Measurements from ENCODE around the gene TAS1R1. TPM values are rescaled to one million over a fixed set of nuclear protein-coding genes. Genes with fewer than 3 reads are reported as not detected.
A peak's percentile ranks its signal among the peaks of the same experiment; 100 is the strongest.

Gene TAS1R1
- total RNA-seq, 1 experiment from 2014 or later, result not detected

DNA sequence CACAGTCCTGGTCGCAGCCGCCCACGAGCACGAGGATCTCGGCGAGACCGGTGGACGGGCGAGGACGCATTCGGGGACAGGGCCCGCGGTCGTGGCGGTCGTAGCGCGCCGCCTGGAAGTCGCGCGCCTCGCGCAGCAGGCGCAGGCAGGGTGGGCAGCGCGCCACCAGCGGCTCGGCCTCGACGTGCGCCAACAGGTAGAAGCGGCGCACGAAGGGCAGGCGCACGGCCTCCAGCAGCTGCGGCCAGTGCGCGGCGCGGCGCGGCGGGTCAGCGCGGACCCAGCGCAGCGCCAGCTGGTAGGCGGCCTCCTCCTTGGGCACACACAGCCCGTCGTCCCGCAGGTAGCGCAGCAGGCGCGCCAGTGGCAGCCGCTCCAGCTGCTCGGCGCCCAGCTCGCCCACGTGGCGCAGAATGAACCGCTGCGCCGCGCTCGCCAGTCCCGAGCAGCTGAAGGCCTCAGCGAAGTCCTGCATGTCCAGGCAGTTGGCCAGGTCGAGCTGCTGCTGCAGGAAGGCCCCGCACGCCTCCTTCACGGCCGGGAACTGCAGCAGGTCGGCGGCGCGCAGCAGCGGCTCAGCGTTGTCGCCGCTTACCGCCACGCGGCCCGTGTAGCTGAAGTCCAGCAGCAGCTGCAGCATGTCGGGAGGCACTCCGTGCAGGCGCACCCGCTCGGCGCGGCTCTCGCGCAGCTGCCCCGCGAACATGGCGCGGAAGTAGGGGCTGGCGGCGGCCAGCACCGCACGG, 47.0 kb downstream of the TAS1R1 start:
- Histone ChIP-seq H3K36me3 (ENCODE audit: control insufficient read depth, insufficient read depth, low read length) (peaks cover 6% of the 10 kb centered on the region), H3K27me3 (replicated peaks; ENCODE audit: control insufficient read depth, insufficient read depth, low read length) (no peaks in the 10 kb centered on the region), H3K4me3 (ENCODE audit: low read depth, low read length) (peak overlapping the region; percentile 56), H3K9me3 (no peaks in the 10 kb centered on the region), H3K4me1 (peaks cover 9% of the 10 kb centered on the region; the same call in 1 of the 2 replicates)
- ChIA-PET CTCF (interaction anchor here (0.5 to 0.6 kb wide), 2 partner anchors 54 to 192 kb away, joined by 3 to 6 read pairs; no protein-coding TSS in a partner anchor), POLR2A (interaction anchor here (0.6 to 1.0 kb wide), 2 partner anchors 14 to 80 kb away, joined by 3 to 4 read pairs; no protein-coding TSS in a partner anchor)
- Mint-ChIP-seq H3K4me1 (ENCODE audit: low read depth, unreplicated experiment) (no peaks in the 10 kb centered on the region), H3K9me3 (ENCODE audit: unreplicated experiment) (no peaks in the 10 kb centered on the region), H3K27ac (ENCODE audit: unreplicated experiment) (peak overlapping the region; percentile 97), H3K27me3 (ENCODE audit: insufficient read depth, unreplicated experiment) (no peaks in the 10 kb centered on the region), H3K4me3 (ENCODE audit: unreplicated experiment) (peak overlapping the region; percentile 96), H3K36me3 (ENCODE audit: insufficient read depth, unreplicated experiment) (peaks cover 50% of the 10 kb centered on the region)
- peak in 1 of 2 experiments; percentile 38 for DNase-seq
- TF ChIP-seq, protein P1, sequence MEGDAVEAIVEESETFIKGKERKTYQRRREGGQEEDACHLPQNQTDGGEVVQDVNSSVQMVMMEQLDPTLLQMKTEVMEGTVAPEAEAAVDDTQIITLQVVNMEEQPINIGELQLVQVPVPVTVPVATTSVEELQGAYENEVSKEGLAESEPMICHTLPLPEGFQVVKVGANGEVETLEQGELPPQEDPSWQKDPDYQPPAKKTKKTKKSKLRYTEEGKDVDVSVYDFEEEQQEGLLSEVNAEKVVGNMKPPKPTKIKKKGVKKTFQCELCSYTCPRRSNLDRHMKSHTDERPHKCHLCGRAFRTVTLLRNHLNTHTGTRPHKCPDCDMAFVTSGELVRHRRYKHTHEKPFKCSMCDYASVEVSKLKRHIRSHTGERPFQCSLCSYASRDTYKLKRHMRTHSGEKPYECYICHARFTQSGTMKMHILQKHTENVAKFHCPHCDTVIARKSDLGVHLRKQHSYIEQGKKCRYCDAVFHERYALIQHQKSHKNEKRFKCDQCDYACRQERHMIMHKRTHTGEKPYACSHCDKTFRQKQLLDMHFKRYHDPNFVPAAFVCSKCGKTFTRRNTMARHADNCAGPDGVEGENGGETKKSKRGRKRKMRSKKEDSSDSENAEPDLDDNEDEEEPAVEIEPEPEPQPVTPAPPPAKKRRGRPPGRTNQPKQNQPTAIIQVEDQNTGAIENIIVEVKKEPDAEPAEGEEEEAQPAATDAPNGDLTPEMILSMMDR (IDR thresholded peaks at IDR 0.05; ENCODE audit: insufficient read depth in 1 of 2, low read depth in 1 of 2, low read length in 1 of 2, severe bottlenecking in 1 of 2, unreplicated experiment in 1 of 2), result no peak
- intact Hi-C loops (cut with micrococcal nuclease; ENCODE audit: unreplicated experiment), result loop anchor here (10.0 kb wide), 2 partner anchors 47 to 107 kb away; partner anchors contain the start of genes NOL9, PLEKHG5 and TAS1R1
- BruUV-seq (replicated peaks), result no TSS peak

DNA sequence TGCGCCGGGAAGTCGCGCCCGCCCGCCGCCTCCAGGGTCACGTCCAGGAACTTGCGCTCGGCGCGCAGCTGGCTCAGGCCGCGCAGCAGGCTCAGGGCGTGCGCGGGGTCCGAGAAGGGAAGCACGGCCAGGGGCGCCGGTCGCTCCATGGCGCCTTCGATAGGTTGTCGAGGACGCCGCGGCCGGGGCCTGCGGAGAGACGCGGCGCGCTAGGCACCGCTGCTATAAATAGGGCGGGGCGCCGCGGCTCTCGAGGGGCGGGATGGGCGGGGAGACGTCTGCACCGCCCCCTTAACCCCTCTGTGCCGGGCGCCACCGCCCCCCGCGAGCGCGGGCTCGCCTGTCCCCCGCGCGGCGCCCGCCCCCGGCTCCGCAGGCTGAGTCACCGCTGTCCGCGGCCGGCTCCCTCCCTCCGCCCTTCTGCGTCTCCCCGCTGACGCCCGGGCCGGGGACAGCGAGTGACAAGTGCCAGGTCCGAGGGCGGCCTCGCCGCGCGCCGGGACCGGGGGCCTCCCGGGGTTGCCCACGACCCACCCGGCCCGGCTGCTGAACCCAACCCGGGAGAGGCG, 47.6 kb downstream of the TAS1R1 start, which contains the start of gene KLHL21:
TSS of gene KLHL21 (minus strand) at position 201 of the 569 bp plus-strand sequence. CDS start at position 149, 52 bp downstream.
- Histone ChIP-seq H3K9me3 (no peaks in the 10 kb centered on the region), H3K36me3 (ENCODE audit: control insufficient read depth, insufficient read depth, low read length) (peaks cover 3% of the 10 kb centered on the region), H3K4me1 (peaks cover 9% of the 10 kb centered on the region; the same call in 1 of the 2 replicates), H3K4me3 (ENCODE audit: low read depth, low read length) (peak within 1 kb of the TSS; percentile 56), H3K27me3 (replicated peaks; ENCODE audit: control insufficient read depth, insufficient read depth, low read length) (no peaks in the 10 kb centered on the region)
- intact Hi-C loops (cut with micrococcal nuclease; ENCODE audit: unreplicated experiment), result loop anchor here (10.0 kb wide), 2 partner anchors 48 to 108 kb away; partner anchors contain the start of genes NOL9, PLEKHG5 and TAS1R1
- H3K4me3 Mint-ChIP-seq (ENCODE audit: unreplicated experiment), result peak within 1 kb of the TSS; percentile 96
- H3K27ac Mint-ChIP-seq (ENCODE audit: unreplicated experiment), result peak within 1 kb of the TSS; percentile 97
- CTCF ChIA-PET, result interaction anchor here (0.6 kb wide), 1 partner anchor 53 kb away, joined by 3 read pairs; no protein-coding TSS in a partner anchor
- TF ChIP-seq, protein P1 (IDR thresholded peaks at IDR 0.05; ENCODE audit: insufficient read depth in 1 of 2, low read depth in 1 of 2, low read length in 1 of 2, severe bottlenecking in 1 of 2, unreplicated experiment in 1 of 2), result no peak
- peaks cover 44% of the 10 kb centered on the region for H3K36me3 Mint-ChIP-seq (ENCODE audit: insufficient read depth, unreplicated experiment)
- no peaks in the 10 kb centered on the region for H3K9me3 Mint-ChIP-seq (ENCODE audit: unreplicated experiment)
- BruUV-seq (replicated peaks), result no TSS peak
- no peaks in the 10 kb centered on the region for H3K4me1 Mint-ChIP-seq (ENCODE audit: low read depth, unreplicated experiment)
- peak; percentile 86 to 90 for DNase-seq
- H3K27me3 Mint-ChIP-seq (ENCODE audit: insufficient read depth, unreplicated experiment), result no peaks in the 10 kb centered on the region
- POLR2A ChIA-PET, result interaction anchor here (0.9 to 1.5 kb wide), 3 partner anchors 11 to 98 kb away, joined by 3 to 4 read pairs (median 3); partner anchors contain the start of gene DNAJC11

Measured in Caco-2 (cell line).